Large intestine (tissue), 3 donors: Measurements from ENCODE around the gene TRIL. TPM values are rescaled to one million over a fixed set of nuclear protein-coding genes. Genes with fewer than 3 reads are reported as not detected.

Experiments
- DNase-seq, 2 donors: peaks; one replicate each; pipeline versions ENCODE4 v3.0.0 to v3.0.0-alpha.2; 2013
- H3K27ac ChIP-seq: one replicate; pipeline ENCODE4 v1.5.1; 2013; ENCODE audit warnings: low read length
- H3K27me3 ChIP-seq: 2 replicates; pipeline ENCODE4 v1.6.1; 2013; ENCODE audit warnings: low read length; ENCODE audit not compliant: control insufficient read depth, insufficient read depth
- H3K36me3 ChIP-seq: 2 replicates; pipeline ENCODE4 v1.6.1; 2013; ENCODE audit warnings: low read length; ENCODE audit not compliant: control insufficient read depth, insufficient read depth
- H3K4me1 ChIP-seq: one replicate; pipeline ENCODE4 v1.6.1; 2013; ENCODE audit warnings: low read length; ENCODE audit not compliant: control insufficient read depth, insufficient read depth
- H3K4me3 ChIP-seq: one replicate; pipeline ENCODE4 v1.5.1; 2013; ENCODE audit warnings: low read length
- H3K9me3 ChIP-seq: one replicate; pipeline ENCODE4 v1.6.1; 2013; ENCODE audit warnings: mild to moderate bottlenecking, low read depth, low read length, moderate library complexity; ENCODE audit not compliant: control insufficient read depth
- WGBS: methylation state at CpG from one replicate; pipeline ENCODE4 v1.1.5; 2013; ENCODE audit warnings: low lambda C conversion rate; ENCODE audit not compliant: insufficient coverage; 5-methylcytosine and 5-hydroxymethylcytosine counted together
- polyA plus RNA-seq: library from polyadenylated mRNA; unstranded; fragments of 120-200 nt; gene quantifications from one replicate; pipeline ENCODE4 v1.2.1, GENCODE V29; 2013

The TRIL gene
- polyA plus RNA-seq, 1 donor = 6.3 TPM

DNA sequence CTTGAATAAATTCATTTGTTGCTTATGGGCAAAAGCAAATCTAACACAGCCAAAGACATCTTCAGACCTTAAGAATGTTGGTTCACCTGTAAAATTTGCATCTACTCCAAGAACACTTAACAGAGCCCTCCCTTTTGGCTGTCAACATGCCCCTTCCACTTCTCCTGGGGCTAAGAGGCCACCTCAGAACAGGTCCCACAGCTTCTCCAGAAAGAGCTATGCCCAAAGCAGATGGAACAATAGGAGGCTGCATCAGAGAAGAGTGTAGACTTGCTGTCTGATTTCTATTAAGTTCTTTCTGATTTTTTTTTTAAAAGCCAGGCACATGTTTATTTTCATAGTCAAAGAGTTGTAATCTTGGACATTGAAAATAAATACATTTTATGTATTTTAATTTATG, 26.1 kb upstream of the TRIL start:
- Histone ChIP-seq H3K9me3 (peaks cover 2% of the 10 kb centered on the region), H3K27me3 (no peaks in the 10 kb centered on the region), H3K4me1 (peaks cover 5% of the 10 kb centered on the region), H3K27ac (no peak overlapping the region), H3K36me3 (no peaks in the 10 kb centered on the region), H3K4me3 (no peak overlapping the region)
- no peak for DNase-seq

DNA sequence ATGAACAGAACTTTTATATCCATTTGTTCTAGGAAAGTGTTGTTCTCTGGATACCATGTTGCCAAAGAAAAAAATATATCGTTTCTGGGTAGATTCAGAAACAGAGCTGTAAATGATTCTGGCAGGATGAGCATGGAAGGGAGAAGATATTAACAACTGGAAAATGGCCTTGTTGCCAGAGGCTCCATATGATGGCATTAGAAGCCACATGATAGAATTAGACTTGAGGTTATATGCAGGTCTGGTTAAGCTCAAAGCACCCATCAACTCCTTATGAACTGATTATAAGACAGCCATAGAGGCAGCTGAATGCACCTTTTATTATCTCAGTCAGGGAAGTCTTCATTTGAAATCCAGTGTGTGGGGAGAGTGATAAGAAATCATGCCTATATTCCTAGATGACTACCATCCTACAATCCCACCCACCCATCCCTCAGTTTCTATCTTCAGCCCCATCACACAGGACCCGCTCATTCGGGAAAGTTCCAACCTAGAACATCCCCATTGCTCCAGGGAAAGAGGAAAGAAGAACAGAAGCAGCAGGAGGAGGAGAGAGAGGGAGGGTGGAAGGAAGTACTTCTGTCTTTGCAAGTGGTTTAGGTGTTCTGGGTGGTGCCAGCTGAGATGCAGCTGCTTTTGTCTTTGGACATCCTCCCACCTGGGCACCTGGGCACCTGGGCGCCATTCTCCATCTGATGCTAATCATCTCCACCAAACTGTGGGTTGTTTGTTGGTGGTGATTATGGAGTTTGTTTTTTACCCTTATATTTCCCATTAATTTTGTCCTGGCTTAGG, 25.5 kb upstream of the TRIL start:
- Histone ChIP-seq H3K27ac (no peak overlapping the region), H3K36me3 (no peaks in the 10 kb centered on the region), H3K9me3 (peaks cover 2% of the 10 kb centered on the region), H3K4me1 (peaks cover 5% of the 10 kb centered on the region), H3K4me3 (no peak overlapping the region), H3K27me3 (no peaks in the 10 kb centered on the region)
- 100% methylated on average over 1 of the region's 4 CpGs for WGBS
- DNase-seq = no peak

DNA sequence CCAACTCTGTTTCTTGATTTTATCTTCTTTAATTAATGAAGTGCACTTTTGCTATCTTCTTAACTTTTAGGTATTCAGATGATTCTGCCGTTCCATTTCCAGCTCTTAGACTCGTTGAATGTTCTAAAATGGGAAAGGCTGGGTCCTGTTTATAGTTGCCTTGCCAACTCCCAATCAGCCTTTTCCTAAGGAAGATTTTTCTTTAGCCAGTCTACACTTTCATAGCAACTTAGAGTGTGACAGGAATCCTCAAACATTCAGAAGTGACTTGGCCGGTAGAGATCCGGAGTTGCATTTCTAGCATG, 23.0 kb upstream of the TRIL start:
- no peaks in the 10 kb centered on the region for H3K27me3 ChIP-seq
- H3K36me3 ChIP-seq = no peaks in the 10 kb centered on the region
- WGBS = 50% methylated on average over 2 of the region's 4 CpGs
- no peak overlapping the region for H3K4me3 ChIP-seq
- H3K27ac ChIP-seq = no peak overlapping the region
- H3K4me1 ChIP-seq = no peaks in the 10 kb centered on the region
- peaks cover 2% of the 10 kb centered on the region for H3K9me3 ChIP-seq
- no peak for DNase-seq

DNA sequence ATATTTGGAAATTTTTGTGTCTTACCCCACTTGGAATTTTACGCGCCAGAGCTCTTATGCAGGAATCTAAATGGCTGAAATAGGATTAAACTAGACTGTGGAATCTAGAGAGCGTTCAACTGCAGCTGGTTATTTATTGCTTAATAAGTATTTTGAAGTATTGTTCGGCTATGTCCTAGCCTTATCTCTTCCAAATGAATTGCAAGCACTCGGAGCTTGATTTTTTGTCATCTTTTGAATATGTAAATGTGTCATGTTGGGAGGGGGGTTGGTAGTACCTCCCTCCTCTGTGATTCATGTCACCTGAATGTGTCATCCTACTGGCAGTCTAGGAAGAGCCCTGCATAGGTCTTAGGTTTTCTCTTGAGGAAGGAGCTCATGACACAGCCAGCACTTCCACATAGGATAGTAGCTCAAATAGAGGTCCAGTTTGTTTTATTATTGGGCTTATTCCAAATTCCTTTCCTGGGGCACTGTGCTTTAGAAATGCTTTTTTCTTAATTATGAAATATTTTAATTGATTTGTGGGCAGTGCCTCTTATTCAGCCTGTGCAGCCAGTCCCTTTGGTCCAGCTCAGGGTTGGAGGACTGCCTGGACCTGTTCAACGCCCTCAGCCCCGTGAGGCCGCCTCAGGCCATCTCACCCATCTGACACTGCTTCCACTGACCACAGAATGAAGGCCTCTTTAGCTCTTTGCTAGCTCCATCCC, 22.5 kb upstream of the TRIL start:
- WGBS = 100% methylated on average over 1 of the region's 8 CpGs
- H3K4me3 ChIP-seq = no peak overlapping the region
- no peak overlapping the region for H3K27ac ChIP-seq
- H3K36me3 ChIP-seq = no peaks in the 10 kb centered on the region
- H3K4me1 ChIP-seq = no peaks in the 10 kb centered on the region
- no peak for DNase-seq
- H3K9me3 ChIP-seq = peaks cover 2% of the 10 kb centered on the region
- no peaks in the 10 kb centered on the region for H3K27me3 ChIP-seq

DNA sequence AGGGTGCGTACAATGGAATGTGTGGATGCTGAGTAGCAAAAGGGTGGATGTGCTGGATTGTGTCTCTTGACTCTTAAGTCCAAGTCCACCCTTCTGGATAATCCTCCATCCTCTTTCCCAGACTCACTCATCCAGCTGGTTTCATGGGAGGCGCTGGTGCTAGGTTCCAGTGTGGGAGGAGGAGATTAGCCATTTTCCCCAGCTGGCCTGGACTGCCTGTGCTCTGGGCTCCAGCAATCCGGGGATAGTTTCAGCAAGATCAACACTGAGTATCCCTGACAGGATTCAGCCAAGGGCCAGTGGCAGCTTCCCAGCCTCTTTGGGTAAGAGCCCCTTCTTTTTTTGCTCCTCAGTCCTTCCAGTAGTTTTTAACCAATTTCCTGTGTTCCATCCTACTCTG, 21.6 kb upstream of the TRIL start:
- no CpG with 5 or more reads among the region's 3 CpGs for WGBS
- Histone ChIP-seq H3K27me3 (no peaks in the 10 kb centered on the region), H3K9me3 (peaks cover under 1% of the 10 kb centered on the region), H3K4me3 (no peak overlapping the region), H3K4me1 (no peaks in the 10 kb centered on the region), H3K27ac (no peak overlapping the region), H3K36me3 (no peaks in the 10 kb centered on the region)
- no peak for DNase-seq

DNA sequence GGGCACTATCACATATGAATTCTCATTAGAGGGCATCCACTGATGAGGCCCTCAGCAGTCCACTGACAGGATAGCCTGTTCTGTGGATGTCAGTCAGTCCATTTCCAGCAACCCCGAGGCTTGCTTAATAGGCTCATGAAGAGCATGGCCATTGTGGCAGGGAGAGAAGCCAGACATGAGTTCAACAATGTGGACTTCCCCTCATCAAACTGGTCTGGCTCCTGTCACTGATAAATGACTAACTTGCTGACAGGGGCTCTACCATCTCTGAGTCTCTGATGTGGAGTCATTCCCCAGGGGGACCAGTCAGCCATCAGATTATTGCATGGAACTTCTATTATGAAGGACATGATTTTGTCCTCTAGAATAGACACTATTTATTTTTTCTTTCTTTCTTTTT, 19.8 kb upstream of the TRIL start:
- DNase-seq = no peak
- Histone ChIP-seq H3K27ac (no peak overlapping the region), H3K4me3 (no peak overlapping the region), H3K27me3 (no peaks in the 10 kb centered on the region), H3K9me3 (no peaks in the 10 kb centered on the region), H3K4me1 (no peaks in the 10 kb centered on the region), H3K36me3 (no peaks in the 10 kb centered on the region)
- WGBS = no CpG with 5 or more reads among the region's 1 CpG

DNA sequence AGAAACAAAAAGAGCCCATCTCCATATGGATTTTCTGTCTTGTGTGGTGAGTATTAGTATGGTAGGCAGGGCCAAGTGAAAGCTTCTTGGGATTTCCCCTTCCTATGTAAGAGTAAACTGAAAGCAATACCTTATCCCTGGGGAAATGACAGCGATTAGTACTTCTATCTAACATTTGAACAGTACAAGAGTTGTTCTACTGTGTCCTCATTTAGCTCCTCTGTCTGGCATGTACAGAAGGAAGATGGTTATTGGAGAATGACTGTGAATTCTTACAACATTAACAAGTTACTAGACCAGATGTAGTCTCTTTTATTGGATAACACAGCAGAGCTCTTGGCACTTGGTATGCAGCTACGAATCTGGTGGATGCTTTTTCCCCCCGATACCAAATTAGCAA, 17.9 kb upstream of the TRIL start:
- Histone ChIP-seq H3K27me3 (no peaks in the 10 kb centered on the region), H3K4me1 (no peaks in the 10 kb centered on the region), H3K36me3 (no peaks in the 10 kb centered on the region), H3K9me3 (peaks cover 3% of the 10 kb centered on the region), H3K27ac (no peak overlapping the region), H3K4me3 (no peak overlapping the region)
- no peak for DNase-seq
- no CpG with 5 or more reads among the region's 3 CpGs for WGBS

DNA sequence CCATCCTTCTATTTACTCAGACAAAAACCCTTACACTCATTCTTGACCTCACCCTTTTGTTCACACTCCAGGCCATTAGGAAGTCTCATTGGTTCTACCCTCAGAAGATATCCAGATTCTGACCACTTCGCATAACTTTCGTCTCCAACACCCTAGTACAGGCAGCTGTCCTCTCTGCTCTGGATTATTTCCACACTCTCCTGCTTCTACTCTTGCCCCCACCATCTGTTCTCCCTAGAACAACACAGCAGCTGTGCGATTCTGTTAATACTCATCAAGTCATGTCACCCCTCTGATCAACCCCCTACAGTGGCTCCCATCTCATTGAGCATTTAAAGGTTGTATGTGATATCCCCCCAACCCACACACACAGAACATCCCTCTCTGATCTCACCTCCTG, 15.5 kb upstream of the TRIL start:
- H3K4me1 ChIP-seq = no peaks in the 10 kb centered on the region
- H3K36me3 ChIP-seq = no peaks in the 10 kb centered on the region
- H3K27ac ChIP-seq = no peak overlapping the region
- peaks cover 3% of the 10 kb centered on the region for H3K9me3 ChIP-seq
- DNase-seq = no peak
- no peaks in the 10 kb centered on the region for H3K27me3 ChIP-seq
- WGBS = 88% methylated on average over 3 of the region's 3 CpGs
- H3K4me3 ChIP-seq = no peak overlapping the region

DNA sequence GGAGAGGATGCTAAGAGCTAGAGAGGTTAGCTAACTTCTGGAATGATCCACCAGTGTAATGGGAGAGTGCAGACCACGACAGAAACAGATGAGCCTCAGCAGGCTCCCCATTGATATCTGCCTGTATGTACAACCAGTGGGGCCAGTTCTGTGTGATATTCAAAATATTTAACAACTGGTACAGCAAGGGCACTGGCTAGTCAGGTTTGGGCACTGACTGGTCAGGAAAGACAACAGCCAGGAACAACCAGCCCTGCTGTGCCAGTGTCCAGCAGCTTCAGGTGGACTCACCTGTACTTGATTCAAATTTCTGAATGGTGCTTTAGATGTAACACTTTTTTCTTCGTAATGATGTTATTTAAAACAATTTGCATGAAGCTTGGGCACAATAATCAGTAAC, 5.9 kb upstream of the TRIL start:
- H3K27me3 ChIP-seq = peaks cover 2% of the 10 kb centered on the region
- no peaks in the 10 kb centered on the region for H3K36me3 ChIP-seq
- H3K4me3 ChIP-seq = no peak overlapping the region
- no peak overlapping the region for H3K27ac ChIP-seq
- DNase-seq = no peak
- H3K4me1 ChIP-seq = no peaks in the 10 kb centered on the region
- WGBS = no CpG with 5 or more reads among the region's 2 CpGs
- H3K9me3 ChIP-seq = no peaks in the 10 kb centered on the region

DNA sequence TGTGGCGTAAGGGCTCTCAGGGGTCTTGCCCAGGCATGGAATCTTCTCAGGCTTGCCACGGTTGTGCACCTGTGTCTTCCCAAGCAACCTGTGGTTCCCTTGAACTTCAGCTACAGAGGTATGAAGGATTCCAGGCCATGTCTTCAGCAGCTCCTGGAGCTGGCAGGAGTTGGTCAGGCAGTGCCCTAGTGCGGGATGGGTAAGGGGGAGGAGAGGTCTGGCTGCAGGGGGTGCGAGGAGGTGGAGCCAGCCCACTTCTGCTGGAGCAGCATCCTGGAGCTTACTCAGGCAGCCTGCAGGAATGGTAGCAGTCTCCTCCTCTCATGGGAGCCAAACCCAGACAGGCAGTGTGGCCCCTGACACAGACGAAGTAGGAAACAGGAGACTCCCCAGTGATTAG, 3.8 kb upstream of the TRIL start:
- Histone ChIP-seq H3K36me3 (no peaks in the 10 kb centered on the region), H3K4me1 (peaks cover 8% of the 10 kb centered on the region), H3K27me3 (peaks cover 23% of the 10 kb centered on the region), H3K27ac (no peak overlapping the region), H3K9me3 (peaks cover 7% of the 10 kb centered on the region), H3K4me3 (no peak overlapping the region)
- no peak for DNase-seq
- WGBS = no CpG with 5 or more reads among the region's 5 CpGs
